Measurements from ENCODE around the gene STK32B.
"Not testable (repeated sequence)": the region's sequence is repeated elsewhere in the genome, so short reads cannot be mapped to it uniquely, and the experiment has no call there.

Gene STK32B

GRCh38 chr4:5283837-5284236 lies 232.6 kb downstream of the STK32B start:
- TF ChIP-seq Cebpa-rat (IDR thresholded peaks at IDR 0.05), result no peak
- H4K20me1 ChIP-seq, result no peaks in the 10 kb centered on the region
- H3K9ac ChIP-seq, result no peak overlapping the region
- no peaks in the 10 kb centered on the region for H3K27me3 ChIP-seq
- no peaks in the 10 kb centered on the region for H3K36me3 ChIP-seq
- no peak overlapping the region for H3K4me3 ChIP-seq
- no peak overlapping the region for H3K4me2 ChIP-seq
- no peak overlapping the region for H3K27ac ChIP-seq
- H3K4me1 ChIP-seq, result no peaks in the 10 kb centered on the region
- no peaks in the 10 kb centered on the region for H3K9me3 ChIP-seq

GRCh38 chr4:5284517-5284916 lies 233.2 kb downstream of the STK32B start:
- Histone ChIP-seq H3K9me3 (no peaks in the 10 kb centered on the region), H3K4me1 (no peaks in the 10 kb centered on the region), H3K27me3 (no peaks in the 10 kb centered on the region), H3K27ac (no peak overlapping the region), H3K9ac (no peak overlapping the region), H4K20me1 (no peaks in the 10 kb centered on the region), H3K4me3 (no peak overlapping the region), H3K36me3 (no peaks in the 10 kb centered on the region), H3K4me2 (no peak overlapping the region)
- no peak for TF ChIP-seq Cebpa-rat (IDR thresholded peaks at IDR 0.05)

- Histone ChIP-seq H4K20me1 (no peaks in the 10 kb centered on the region), H3K27ac (no peak overlapping the region), H3K4me1 (peaks cover 7% of the 10 kb centered on the region; the same call in 1 of the 2 replicates)
Measured at GRCh38 chr4:5292101-5292500, 240.8 kb downstream of the STK32B start.

GRCh38 chr4:5298000-5298787 lies 246.9 kb downstream of the STK32B start:
- not testable (repeated sequence) for H3K4me3 ChIP-seq, H3K27ac ChIP-seq, H3K27me3 ChIP-seq, H3K36me3 ChIP-seq, H4K20me1 ChIP-seq, H3K9ac ChIP-seq
- peak overlapping the region; percentile 21; the same call in 1 of the 2 replicates for H3K4me2 ChIP-seq
- peaks cover 16% of the 10 kb centered on the region for H3K4me1 ChIP-seq
- peaks cover 17% of the 10 kb centered on the region for H3K9me3 ChIP-seq

More at GRCh38 chr4:5292101-5292500, 240.8 kb downstream of the STK32B start:
- no peak for TF ChIP-seq Cebpa-rat (IDR thresholded peaks at IDR 0.05)
- Histone ChIP-seq H3K9me3 (peaks cover 10% of the 10 kb centered on the region), H3K36me3 (no peaks in the 10 kb centered on the region), H3K4me2 (peak overlapping the region; percentile 14; the same call in 1 of the 2 replicates), H3K4me3 (no peak overlapping the region), H3K27me3 (no peaks in the 10 kb centered on the region), H3K9ac (no peak overlapping the region)

- H3K4me1 ChIP-seq, result peaks cover 16% of the 10 kb centered on the region
- no peak overlapping the region for H3K4me2 ChIP-seq
- no peak overlapping the region for H3K9ac ChIP-seq
- H3K4me3 ChIP-seq, result no peak overlapping the region
- H3K9me3 ChIP-seq, result peaks cover 13% of the 10 kb centered on the region; the same call in 1 of the 2 replicates
- H3K27me3 ChIP-seq, result no peaks in the 10 kb centered on the region
- H3K27ac ChIP-seq, result no peak overlapping the region
- TF ChIP-seq Cebpa-rat (IDR thresholded peaks at IDR 0.05), result no peak
- H4K20me1 ChIP-seq, result no peaks in the 10 kb centered on the region
- no peaks in the 10 kb centered on the region for H3K36me3 ChIP-seq
Measured at GRCh38 chr4:5300283-5300682, 249.0 kb downstream of the STK32B start.

- peaks cover 10% of the 10 kb centered on the region for H3K4me1 ChIP-seq
- no peak overlapping the region for H3K27ac ChIP-seq
- H3K9ac ChIP-seq, result no peak overlapping the region
- H4K20me1 ChIP-seq, result no peaks in the 10 kb centered on the region
- H3K4me3 ChIP-seq, result no peak overlapping the region
- TF ChIP-seq Cebpa-rat (IDR thresholded peaks at IDR 0.05), result no peak
- peaks cover 29% of the 10 kb centered on the region for H3K9me3 ChIP-seq
- H3K36me3 ChIP-seq, result no peaks in the 10 kb centered on the region
- H3K27me3 ChIP-seq, result no peaks in the 10 kb centered on the region
- H3K4me2 ChIP-seq, result peak overlapping the region; percentile 54
Measured at GRCh38 chr4:5307928-5308327, 256.6 kb downstream of the STK32B start.

GRCh38 chr4:5322321-5322720 lies 271.0 kb downstream of the STK32B start:
- Histone ChIP-seq H3K4me1 (no peaks in the 10 kb centered on the region), H3K27me3 (no peaks in the 10 kb centered on the region), H3K4me3 (no peak overlapping the region), H3K36me3 (no peaks in the 10 kb centered on the region), H3K4me2 (no peak overlapping the region), H3K9me3 (peaks cover 23% of the 10 kb centered on the region), H3K9ac (no peak overlapping the region), H3K27ac (no peak overlapping the region), H4K20me1 (no peaks in the 10 kb centered on the region)
- TF ChIP-seq Cebpa-rat (IDR thresholded peaks at IDR 0.05), result no peak

GRCh38 chr4:5330339-5330989 lies 279.2 kb downstream of the STK32B start:
- H4K20me1 ChIP-seq, result no peaks in the 10 kb centered on the region
- no peak overlapping the region for H3K4me2 ChIP-seq
- H3K4me3 ChIP-seq, result no peak overlapping the region
- no peaks in the 10 kb centered on the region for H3K27me3 ChIP-seq
- peaks cover 15% of the 10 kb centered on the region; the same call in 1 of the 2 replicates for H3K36me3 ChIP-seq
- H3K9ac ChIP-seq, result no peak overlapping the region
- no peak for TF ChIP-seq Cebpa-rat (IDR thresholded peaks at IDR 0.05)
- no peaks in the 10 kb centered on the region for H3K4me1 ChIP-seq
- H3K27ac ChIP-seq, result no peak overlapping the region
- H3K9me3 ChIP-seq, result peaks cover 22% of the 10 kb centered on the region

- no peak overlapping the region for H3K9ac ChIP-seq
- no peaks in the 10 kb centered on the region for H4K20me1 ChIP-seq
- peaks cover 13% of the 10 kb centered on the region for H3K4me1 ChIP-seq
- H3K4me2 ChIP-seq, result no peak overlapping the region
- peaks cover 9% of the 10 kb centered on the region for H3K9me3 ChIP-seq
- H3K4me3 ChIP-seq, result no peak overlapping the region
- no peak for TF ChIP-seq Cebpa-rat (IDR thresholded peaks at IDR 0.05)
- peaks cover 5% of the 10 kb centered on the region; the same call in 1 of the 2 replicates for H3K36me3 ChIP-seq
- no peaks in the 10 kb centered on the region for H3K27me3 ChIP-seq
- no peak overlapping the region for H3K27ac ChIP-seq
Measured at GRCh38 chr4:5337731-5338130, 286.5 kb downstream of the STK32B start.

- no peaks in the 10 kb centered on the region for H3K27me3 ChIP-seq
- peaks cover 9% of the 10 kb centered on the region for H3K9me3 ChIP-seq
- no peak overlapping the region for H3K4me2 ChIP-seq
- H3K27ac ChIP-seq, result no peak overlapping the region
- H3K4me1 ChIP-seq, result peaks cover 13% of the 10 kb centered on the region
- peaks cover 5% of the 10 kb centered on the region; the same call in 1 of the 2 replicates for H3K36me3 ChIP-seq
- H4K20me1 ChIP-seq, result no peaks in the 10 kb centered on the region
- no peak overlapping the region for H3K4me3 ChIP-seq
- no peak overlapping the region for H3K9ac ChIP-seq
- no peak for TF ChIP-seq Cebpa-rat (IDR thresholded peaks at IDR 0.05)
Measured at GRCh38 chr4:5338531-5338930, 287.3 kb downstream of the STK32B start.
